ENCODE results near the gene LNPK.

DNA sequence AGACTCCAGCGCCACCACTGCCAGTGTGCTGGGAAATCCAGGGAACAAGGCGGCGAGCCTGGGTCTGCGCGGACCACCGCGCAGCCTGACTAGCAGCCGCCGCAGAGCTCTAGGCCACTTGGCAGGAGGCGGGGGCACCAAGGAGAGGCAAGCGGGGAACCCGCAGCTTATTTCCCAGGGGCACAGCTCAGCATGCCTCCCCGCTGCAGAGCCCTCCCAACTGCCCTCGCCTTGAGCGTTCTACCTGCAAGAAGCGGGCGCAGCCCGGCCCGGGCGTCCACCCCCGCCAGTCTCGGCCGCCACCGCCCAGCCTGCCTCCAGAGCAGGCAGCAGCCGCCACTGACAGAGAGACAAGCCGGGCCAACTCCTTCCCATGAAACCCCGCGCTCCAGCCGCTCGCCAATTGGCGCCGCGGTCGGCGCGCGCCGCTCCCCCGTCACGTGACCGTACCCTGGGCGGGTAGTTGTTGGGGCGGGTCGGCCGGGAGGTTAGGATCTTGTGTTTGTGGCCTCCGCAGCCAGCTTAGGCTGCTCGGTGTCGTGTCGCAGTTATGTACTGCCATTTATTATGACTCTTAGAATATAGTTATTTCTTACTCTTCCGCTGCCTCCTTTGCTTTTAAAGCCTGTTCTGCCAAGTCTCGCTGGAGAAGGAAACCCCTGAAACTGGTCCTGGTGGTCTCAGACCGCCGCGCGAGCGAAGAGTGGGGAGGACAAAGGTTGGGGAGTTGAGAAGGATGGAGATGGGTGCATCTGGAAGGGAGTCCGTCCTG, at the start of gene LNPK:
- TF ChIP-seq, protein P1, sequence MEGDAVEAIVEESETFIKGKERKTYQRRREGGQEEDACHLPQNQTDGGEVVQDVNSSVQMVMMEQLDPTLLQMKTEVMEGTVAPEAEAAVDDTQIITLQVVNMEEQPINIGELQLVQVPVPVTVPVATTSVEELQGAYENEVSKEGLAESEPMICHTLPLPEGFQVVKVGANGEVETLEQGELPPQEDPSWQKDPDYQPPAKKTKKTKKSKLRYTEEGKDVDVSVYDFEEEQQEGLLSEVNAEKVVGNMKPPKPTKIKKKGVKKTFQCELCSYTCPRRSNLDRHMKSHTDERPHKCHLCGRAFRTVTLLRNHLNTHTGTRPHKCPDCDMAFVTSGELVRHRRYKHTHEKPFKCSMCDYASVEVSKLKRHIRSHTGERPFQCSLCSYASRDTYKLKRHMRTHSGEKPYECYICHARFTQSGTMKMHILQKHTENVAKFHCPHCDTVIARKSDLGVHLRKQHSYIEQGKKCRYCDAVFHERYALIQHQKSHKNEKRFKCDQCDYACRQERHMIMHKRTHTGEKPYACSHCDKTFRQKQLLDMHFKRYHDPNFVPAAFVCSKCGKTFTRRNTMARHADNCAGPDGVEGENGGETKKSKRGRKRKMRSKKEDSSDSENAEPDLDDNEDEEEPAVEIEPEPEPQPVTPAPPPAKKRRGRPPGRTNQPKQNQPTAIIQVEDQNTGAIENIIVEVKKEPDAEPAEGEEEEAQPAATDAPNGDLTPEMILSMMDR (IDR thresholded peaks at IDR 0.05): no peak
- TF ChIP-seq POLR2A (IDR thresholded peaks at IDR 0.05): peak in 1 of 2 donors; percentile 89
